ENCODE results near the gene NUDT17. TPM values are rescaled to one million over a fixed set of nuclear protein-coding genes. Genes with fewer than 3 reads are reported as not detected.

The NUDT17 gene
- total and polyA plus RNA-seq, 7 experiments from 2014 or later = 2.9 to 7.6 (median 4.9) TPM

DNA sequence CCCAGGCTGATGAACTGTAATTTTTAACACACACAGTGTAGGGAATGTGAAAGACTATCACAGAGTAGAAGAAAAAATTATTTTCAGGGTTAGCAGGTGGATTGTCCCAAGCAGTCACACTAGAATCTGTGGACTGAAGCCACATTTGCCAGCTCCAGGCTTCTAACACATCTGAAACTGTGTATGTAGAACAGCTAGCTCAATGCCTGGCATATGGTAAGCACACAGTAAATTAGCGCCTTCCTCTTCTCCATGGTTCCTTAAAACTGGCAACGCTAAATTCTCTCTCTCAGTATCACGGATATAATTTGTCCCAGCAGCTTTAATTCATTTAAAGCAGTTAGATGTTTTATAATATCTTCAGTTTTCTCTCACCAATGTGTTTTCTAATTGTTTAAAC is 2.4 kb upstream of the NUDT17 start:
- H3K36me3 Mint-ChIP-seq = peaks cover 4 to 31% (median 9%) of the 10 kb centered on the region in 5 donors
- H3K4me1 ChIP-seq (ENCODE audit: control insufficient read depth in 2 of 2, insufficient read depth in 2 of 2, low read length in 2 of 2) = peaks cover 10 to 15% of the 10 kb centered on the region in 2 donors
- DNase-seq (no peak), ATAC-seq (no peak)
- intact Hi-C loops (cut with micrococcal nuclease) = no loop called here
- H3K9me3 ChIP-seq (ENCODE audit: control insufficient read depth in 2 of 3, low read length in 3 of 3) = no peaks in the 10 kb centered on the region
- CTCF ChIA-PET = interaction anchor here (0.6 to 5.8 kb wide), 3 partner anchors 15 to 169 kb away, joined by 5 to 81 read pairs (median 6); partner anchors contain the start of gene PIAS3
- H3K27me3 ChIP-seq (ENCODE audit: control insufficient read depth in 2 of 2, insufficient read depth in 2 of 2, low read length in 2 of 2) = no peaks in the 10 kb centered on the region
- H3K4me1 Mint-ChIP-seq = peaks cover 5 to 7% (median 6%) of the 10 kb centered on the region in 7 donors
- H3K9me3 Mint-ChIP-seq = no peaks in the 10 kb centered on the region
- no peak overlapping the region for H3K27ac ChIP-seq (ENCODE audit: low read depth, low read length)
- POLR2A ChIA-PET = interaction anchor here (1.0 to 3.3 kb wide), 2 partner anchors 17 to 84 kb away, joined by 4 to 16 read pairs; partner anchors contain the start of gene RBM8A
- H3K27ac Mint-ChIP-seq = no peak overlapping the region
- peaks cover 4 to 46% (median 16%) of the 10 kb centered on the region in 3 experiments for H3K36me3 ChIP-seq (ENCODE audit: control insufficient read depth in 2 of 3, insufficient read depth in 3 of 3, low read length in 3 of 3)
- no peak overlapping the region for H3K4me3 ChIP-seq (ENCODE audit: low read length)
- no peak overlapping the region for H3K4me3 Mint-ChIP-seq
- no peaks in the 10 kb centered on the region for H3K27me3 Mint-ChIP-seq

DNA sequence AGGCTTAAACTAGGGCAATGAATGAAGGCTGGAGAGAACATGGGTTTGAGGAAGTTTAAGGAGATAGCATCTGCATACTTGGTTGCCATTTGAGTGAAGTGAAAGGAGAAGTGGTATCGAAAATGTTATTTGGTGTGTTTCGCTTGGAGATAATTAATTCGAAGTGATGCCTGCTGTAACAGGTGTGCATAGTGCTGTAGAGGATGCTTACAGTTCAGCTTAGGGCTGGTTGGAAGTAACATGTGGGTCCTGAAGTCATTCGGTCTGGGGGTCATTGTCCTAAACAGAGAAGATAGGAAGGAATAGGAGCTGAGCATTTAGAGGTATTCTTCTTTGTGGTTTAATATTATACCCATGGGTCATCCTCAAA is 301 bp upstream of the NUDT17 start:
- peaks cover 6 to 17% (median 11%) of the 10 kb centered on the region in 7 donors for H3K4me1 Mint-ChIP-seq
- H3K4me3 ChIP-seq (ENCODE audit: low read length) = peak overlapping the region; percentile 86

GRCh38 chr1:145846201-145846612 is 777 bp downstream of the NUDT17 start:
- Histone ChIP-seq H3K9me3 (ENCODE audit: control insufficient read depth in 2 of 3, low read length in 3 of 3) (no peaks in the 10 kb centered on the region), H3K4me1 (ENCODE audit: control insufficient read depth in 2 of 2, insufficient read depth in 2 of 2, low read length in 2 of 2) (peaks cover 10 to 15% of the 10 kb centered on the region in 2 donors), H3K27me3 (ENCODE audit: control insufficient read depth in 2 of 2, insufficient read depth in 2 of 2, low read length in 2 of 2) (no peaks in the 10 kb centered on the region), H3K4me3 (ENCODE audit: low read length) (peak overlapping the region; percentile 86), H3K27ac (ENCODE audit: low read depth, low read length) (peak overlapping the region; percentile 69), H3K36me3 (ENCODE audit: control insufficient read depth in 2 of 3, insufficient read depth in 3 of 3, low read length in 3 of 3) (peaks cover 0 to 37% (median 0%) of the 10 kb centered on the region in 3 experiments)
- DNase-seq (peak in 7 of 9 donors; percentile 11 to 41 (median 25)), ATAC-seq (peak; percentile 66)
- CTCF ChIA-PET = interaction anchor here (0.7 to 5.8 kb wide), 20 partner anchors 12 to 171 kb away, joined by 3 to 81 read pairs (median 8); partner anchors contain the start of genes ANKRD34A, ITGA10, PEX11B and PIAS3
- Mint-ChIP-seq H3K9me3 (no peaks in the 10 kb centered on the region), H3K4me3 (no peak overlapping the region), H3K27me3 (no peaks in the 10 kb centered on the region), H3K4me1 (peaks cover 6 to 23% (median 18%) of the 10 kb centered on the region in 7 donors), H3K36me3 (peaks cover 4 to 20% (median 8%) of the 10 kb centered on the region in 5 donors), H3K27ac (peak overlapping the region in 5 of 9 donors; percentile 54 to 93 (median 77))
- POLR2A ChIA-PET = interaction anchor here (1.1 to 4.7 kb wide), 11 partner anchors 13 to 166 kb away, joined by 3 to 49 read pairs (median 7); partner anchors contain the start of genes PIAS3, POLR3C, RBM8A and RNF115
- intact Hi-C loops (cut with micrococcal nuclease) = no loop called here

More for the DNA sequence above, 301 bp upstream of the NUDT17 start:
- ChIA-PET POLR2A (interaction anchor here (0.7 to 4.7 kb wide), 15 partner anchors 14 to 174 kb away, joined by 3 to 49 read pairs (median 5); partner anchors contain the start of genes ANKRD34A, LIX1L, PIAS3 and POLR3C), CTCF (interaction anchor here (0.6 to 5.8 kb wide), 28 partner anchors 9 to 193 kb away, joined by 3 to 81 read pairs (median 4); partner anchors contain the start of genes ANKRD34A, ITGA10, PEX11B and PIAS3)
- H3K4me1 ChIP-seq (ENCODE audit: control insufficient read depth in 2 of 2, insufficient read depth in 2 of 2, low read length in 2 of 2) = peaks cover 10 to 15% of the 10 kb centered on the region in 2 donors
- H3K27ac Mint-ChIP-seq = no peak overlapping the region
- H3K36me3 Mint-ChIP-seq = peaks cover 4 to 23% (median 9%) of the 10 kb centered on the region in 5 donors
- peak overlapping the region; percentile 69 for H3K27ac ChIP-seq (ENCODE audit: low read depth, low read length)
- intact Hi-C loops (cut with micrococcal nuclease) = loop anchor here (1.0 to 2.0 kb wide), 9 partner anchors 13 to 168 kb away; partner anchors contain the start of genes ITGA10 (in 2 of the 2), PEX11B (in 1 of the 2) and PIAS3 (in 1 of the 2)
- H3K9me3 Mint-ChIP-seq = no peaks in the 10 kb centered on the region
- H3K27me3 Mint-ChIP-seq = no peaks in the 10 kb centered on the region
- H3K4me3 Mint-ChIP-seq = no peak overlapping the region
- ATAC-seq (peak; percentile 63), DNase-seq (no peak)
- H3K36me3 ChIP-seq (ENCODE audit: control insufficient read depth in 2 of 3, insufficient read depth in 3 of 3, low read length in 3 of 3) = peaks cover 0 to 37% (median 8%) of the 10 kb centered on the region in 3 experiments
- H3K9me3 ChIP-seq (ENCODE audit: control insufficient read depth in 2 of 3, low read length in 3 of 3) = no peaks in the 10 kb centered on the region
- H3K27me3 ChIP-seq (ENCODE audit: control insufficient read depth in 2 of 2, insufficient read depth in 2 of 2, low read length in 2 of 2) = no peaks in the 10 kb centered on the region

- H3K4me1 ChIP-seq (ENCODE audit: control insufficient read depth in 2 of 2, insufficient read depth in 2 of 2, low read length in 2 of 2) = peaks cover 10 to 15% of the 10 kb centered on the region in 2 donors
- ChIA-PET POLR2A (interaction anchor here (0.6 to 4.7 kb wide), 6 partner anchors 11 to 146 kb away, joined by 3 to 49 read pairs (median 4); partner anchors contain the start of genes LIX1L and PIAS3), CTCF (interaction anchor here (0.7 to 5.8 kb wide), 7 partner anchors 10 to 166 kb away, joined by 3 to 81 read pairs (median 6); partner anchors contain the start of gene PIAS3)
- peaks cover 0 to 12% (median 3%) of the 10 kb centered on the region in 5 donors for H3K36me3 Mint-ChIP-seq
- no peak overlapping the region for H3K4me3 ChIP-seq (ENCODE audit: low read length)
- no peak overlapping the region for H3K27ac ChIP-seq (ENCODE audit: low read depth, low read length)
- ATAC-seq (no peak), DNase-seq (no peak)
- no peak overlapping the region for H3K4me3 Mint-ChIP-seq
- H3K4me1 Mint-ChIP-seq = peaks cover 6 to 23% (median 18%) of the 10 kb centered on the region in 7 donors
- peak overlapping the region in 5 of 9 donors; percentile 4 to 56 (median 38) for H3K27ac Mint-ChIP-seq
- intact Hi-C loops (cut with micrococcal nuclease) = no loop called here
- H3K27me3 Mint-ChIP-seq = no peaks in the 10 kb centered on the region
- H3K36me3 ChIP-seq (ENCODE audit: control insufficient read depth in 2 of 3, insufficient read depth in 3 of 3, low read length in 3 of 3) = peaks cover 0 to 22% (median 0%) of the 10 kb centered on the region in 3 experiments
- H3K27me3 ChIP-seq (ENCODE audit: control insufficient read depth in 2 of 2, insufficient read depth in 2 of 2, low read length in 2 of 2) = no peaks in the 10 kb centered on the region
- no peaks in the 10 kb centered on the region for H3K9me3 ChIP-seq (ENCODE audit: control insufficient read depth in 2 of 3, low read length in 3 of 3)
- no peaks in the 10 kb centered on the region for H3K9me3 Mint-ChIP-seq
These were observed 2.4 kb downstream of the NUDT17 start for GRCh38 chr1:145847827-145848226.

- Histone ChIP-seq H3K27ac (ENCODE audit: low read depth, low read length) (no peak overlapping the region), H3K4me1 (ENCODE audit: control insufficient read depth in 2 of 2, insufficient read depth in 2 of 2, low read length in 2 of 2) (peaks cover 10 to 15% of the 10 kb centered on the region in 2 donors), H3K9me3 (ENCODE audit: control insufficient read depth in 2 of 3, low read length in 3 of 3) (no peaks in the 10 kb centered on the region), H3K27me3 (ENCODE audit: control insufficient read depth in 2 of 2, insufficient read depth in 2 of 2, low read length in 2 of 2) (no peaks in the 10 kb centered on the region), H3K36me3 (ENCODE audit: control insufficient read depth in 2 of 3, insufficient read depth in 3 of 3, low read length in 3 of 3) (peaks cover 0 to 35% (median 0%) of the 10 kb centered on the region in 3 experiments), H3K4me3 (ENCODE audit: low read length) (no peak overlapping the region)
- peaks cover 0 to 13% (median 4%) of the 10 kb centered on the region in 5 donors for H3K36me3 Mint-ChIP-seq
- peak overlapping the region in 1 of 10 donors; percentile 10 for H3K4me3 Mint-ChIP-seq
- intact Hi-C loops (cut with micrococcal nuclease) = no loop called here
- no peaks in the 10 kb centered on the region for H3K9me3 Mint-ChIP-seq
- ChIA-PET POLR2A (interaction anchor here (1.0 to 1.3 kb wide), 3 partner anchors 9 to 145 kb away, joined by 3 to 4 read pairs (median 4); partner anchors contain the start of genes PIAS3 and RBM8A), CTCF (interaction anchor here (0.5 to 4.7 kb wide), 3 partner anchors 11 to 179 kb away, joined by 3 to 21 read pairs (median 5); no protein-coding TSS in a partner anchor)
- peak overlapping the region in 7 of 9 donors; percentile 49 to 84 (median 67) for H3K27ac Mint-ChIP-seq
- DNase-seq (no peak), ATAC-seq (no peak)
- no peaks in the 10 kb centered on the region for H3K27me3 Mint-ChIP-seq
- H3K4me1 Mint-ChIP-seq = peaks cover 6 to 23% (median 18%) of the 10 kb centered on the region in 7 donors
These were observed 4.1 kb downstream of the NUDT17 start for GRCh38 chr1:145849356-145850160.

DNA sequence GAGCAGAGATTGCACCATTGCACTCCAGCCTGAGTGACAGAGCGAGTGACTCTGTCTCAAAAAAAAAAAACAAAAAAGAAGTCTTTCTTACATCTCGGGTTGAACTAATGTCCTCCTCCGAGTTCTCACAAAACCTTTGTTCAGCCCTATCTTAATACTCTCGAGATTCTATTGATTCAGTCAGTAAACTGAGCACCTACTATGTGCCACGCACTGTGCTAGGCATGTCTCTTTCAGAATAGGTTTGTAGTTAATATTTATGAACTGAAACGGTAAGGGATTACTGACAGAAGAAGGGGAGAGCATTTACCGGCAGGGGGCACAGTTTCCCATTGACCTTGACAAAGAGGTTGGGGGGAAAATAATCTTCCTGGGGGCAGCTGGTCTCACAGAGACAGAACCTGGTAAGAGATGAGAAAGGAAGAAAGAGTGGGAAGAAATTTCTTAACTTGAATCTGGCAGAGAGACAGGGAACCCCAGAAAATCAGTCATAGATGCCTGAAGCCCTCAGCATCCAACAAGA is 10.1 kb downstream of the NUDT17 start:
- peaks cover 13 to 22% (median 16%) of the 10 kb centered on the region in 7 donors for H3K4me1 Mint-ChIP-seq
- Histone ChIP-seq H3K4me1 (ENCODE audit: control insufficient read depth in 2 of 2, insufficient read depth in 2 of 2, low read length in 2 of 2) (peaks cover 7 to 10% of the 10 kb centered on the region in 2 donors), H3K27ac (ENCODE audit: low read depth, low read length) (no peak overlapping the region), H3K4me3 (ENCODE audit: low read length) (no peak overlapping the region), H3K9me3 (ENCODE audit: control insufficient read depth in 2 of 3, low read length in 3 of 3) (no peaks in the 10 kb centered on the region), H3K27me3 (ENCODE audit: control insufficient read depth in 2 of 2, insufficient read depth in 2 of 2, low read length in 2 of 2) (no peaks in the 10 kb centered on the region), H3K36me3 (ENCODE audit: control insufficient read depth in 2 of 3, insufficient read depth in 3 of 3, low read length in 3 of 3) (peaks cover 0 to 44% (median 0%) of the 10 kb centered on the region in 3 experiments)
- peaks cover 0 to 29% (median 4%) of the 10 kb centered on the region in 5 donors for H3K36me3 Mint-ChIP-seq
- H3K27me3 Mint-ChIP-seq = no peaks in the 10 kb centered on the region
- no peaks in the 10 kb centered on the region for H3K9me3 Mint-ChIP-seq
- DNase-seq (no peak), ATAC-seq (no peak)
- ChIA-PET POLR2A (interaction anchor here (1.0 kb wide), 1 partner anchor 109 kb away, joined by 4 read pairs; the partner anchor contains the start of gene ANKRD34A), CTCF (no interaction called here)
- H3K27ac Mint-ChIP-seq = peak overlapping the region in 1 of 9 donors; percentile 58
- peak overlapping the region in 2 of 10 donors; percentile 28 to 82 for H3K4me3 Mint-ChIP-seq
- intact Hi-C loops (cut with micrococcal nuclease) = no loop called here
